ENCODE measurements around the gene CYP26A1. TPM values are rescaled to one million over a fixed set of nuclear protein-coding genes. Genes with fewer than 3 reads are reported as not detected.

CYP26A1 gene
- total RNA-seq, 2 donors from 2014 or later = 5.6 TPM; not detected in 1

GRCh38 chr10:93103953-93104352, 30.3 kb downstream of the CYP26A1 start:
- intact Hi-C loops (cut with DNase I) = no loop called here
- 43 to 46% methylated on average over 1 of the region's 1 CpG for WGBS, 2 donors

DNA sequence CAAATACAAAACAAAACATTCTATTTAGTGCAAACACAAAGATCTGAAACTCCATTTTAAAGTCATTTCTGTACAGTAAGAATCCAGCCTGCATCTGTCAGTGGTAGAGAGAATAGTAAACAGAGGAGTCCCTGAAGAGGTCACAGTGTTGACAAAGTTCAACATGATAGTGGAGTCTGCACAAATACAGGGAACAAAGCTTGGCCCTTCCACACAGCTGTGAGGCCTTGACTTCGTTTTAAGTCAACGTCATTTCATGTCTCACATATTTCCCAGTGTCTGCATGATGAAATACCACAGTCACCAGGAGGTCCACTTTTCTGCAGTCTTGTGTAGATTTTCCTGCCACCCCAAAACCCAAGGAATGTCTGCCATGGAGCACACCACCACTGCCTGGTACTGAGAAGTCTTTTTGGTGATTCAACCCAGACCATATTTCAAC, 33.0 kb downstream of the CYP26A1 start:
- Histone ChIP-seq H3K36me3 (replicated peaks in 1 of 2; ENCODE audit: insufficient read depth in 1 of 2, low read depth in 2 of 2) (no peaks in the 10 kb centered on the region), H3K4me1 (no peaks in the 10 kb centered on the region), H3K9me3 (no peaks in the 10 kb centered on the region), H3K27me3 (no peaks in the 10 kb centered on the region), H3K27ac (no peak overlapping the region), H3K4me3 (no peak overlapping the region)
- no peak for DNase-seq
- intact Hi-C loops (cut with DNase I) = no loop called here
- TF ChIP-seq POLR2A (IDR thresholded peaks at IDR 0.05) (no peak), CTCF (IDR thresholded peaks at IDR 0.05) (no peak)
- no peak for ATAC-seq
- 36 to 44% methylated on average over 2 of the region's 2 CpGs for WGBS, 2 donors

More at GRCh38 chr10:93103953-93104352, 30.3 kb downstream of the CYP26A1 start:
- H3K27ac ChIP-seq = no peak overlapping the region
- H3K36me3 ChIP-seq (replicated peaks in 1 of 2; ENCODE audit: insufficient read depth in 1 of 2, low read depth in 2 of 2) = no peaks in the 10 kb centered on the region
- no peak for TF ChIP-seq POLR2A (IDR thresholded peaks at IDR 0.05)
- TF ChIP-seq CTCF (IDR thresholded peaks at IDR 0.05) = no peak
- DNase-seq (no peak), ATAC-seq (no peak)
- H3K4me3 ChIP-seq = no peak overlapping the region
- H3K4me1 ChIP-seq = no peaks in the 10 kb centered on the region
- no peaks in the 10 kb centered on the region for H3K27me3 ChIP-seq
- H3K9me3 ChIP-seq = no peaks in the 10 kb centered on the region

DNA sequence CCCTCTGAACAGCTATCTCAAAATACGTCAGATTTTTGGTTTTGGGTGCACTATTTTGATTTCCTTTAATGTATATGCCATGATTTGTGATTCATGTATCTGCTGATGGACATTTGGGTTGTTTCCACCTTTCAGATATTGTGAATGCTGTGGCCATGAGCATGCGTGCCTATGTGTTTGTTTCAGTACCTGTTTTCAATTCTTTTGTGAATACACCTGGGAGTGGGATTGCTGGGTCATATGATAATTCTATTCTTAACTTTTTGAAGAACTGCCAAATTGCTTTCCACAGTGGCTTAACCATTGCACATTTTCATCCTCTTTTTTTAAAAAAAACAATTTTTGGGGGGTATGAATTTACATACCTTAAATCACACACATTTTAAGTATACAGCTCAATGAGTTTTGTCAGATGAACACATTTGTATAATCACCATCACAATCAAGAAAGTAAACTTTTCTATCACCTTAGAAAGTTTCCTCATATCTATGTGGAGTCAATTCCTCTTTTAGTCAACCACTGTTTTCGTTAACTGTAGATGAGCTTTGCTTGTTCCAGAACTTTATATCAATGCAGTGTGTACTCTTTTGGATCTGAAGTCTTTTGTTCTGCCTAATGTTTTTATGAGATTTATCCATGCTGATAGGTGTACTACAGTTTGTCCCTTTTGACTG, 36.9 kb downstream of the CYP26A1 start:
- TF ChIP-seq POLR2A (IDR thresholded peaks at IDR 0.05) = no peak
- TF ChIP-seq CTCF (IDR thresholded peaks at IDR 0.05) = no peak
- H3K27me3 ChIP-seq = no peaks in the 10 kb centered on the region
- 76 to 87% methylated on average over 3 of the region's 3 CpGs for WGBS, 2 donors
- intact Hi-C loops (cut with DNase I) = no loop called here
- H3K36me3 ChIP-seq (replicated peaks in 1 of 2; ENCODE audit: insufficient read depth in 1 of 2, low read depth in 2 of 2) = no peaks in the 10 kb centered on the region
- no peak overlapping the region for H3K4me3 ChIP-seq
- ATAC-seq = no peak
- no peak for DNase-seq
- H3K27ac ChIP-seq = no peak overlapping the region
- H3K9me3 ChIP-seq = no peaks in the 10 kb centered on the region
- no peaks in the 10 kb centered on the region for H3K4me1 ChIP-seq

- H3K27ac ChIP-seq = no peak overlapping the region
- DNase-seq (no peak), ATAC-seq (no peak)
- intact Hi-C loops (cut with DNase I) = no loop called here
- TF ChIP-seq CTCF (IDR thresholded peaks at IDR 0.05) (no peak), POLR2A (IDR thresholded peaks at IDR 0.05) (no peak)
- H3K9me3 ChIP-seq = no peaks in the 10 kb centered on the region
- WGBS, 2 donors = 46 to 52% methylated on average over 2 of the region's 2 CpGs
- H3K4me3 ChIP-seq = no peak overlapping the region
- no peaks in the 10 kb centered on the region for H3K4me1 ChIP-seq
- no peaks in the 10 kb centered on the region for H3K27me3 ChIP-seq
- H3K36me3 ChIP-seq (replicated peaks in 1 of 2; ENCODE audit: insufficient read depth in 1 of 2, low read depth in 2 of 2) = no peaks in the 10 kb centered on the region
Observed at GRCh38 chr10:93113042-93113441, 39.3 kb downstream of the CYP26A1 start.
